ENCODE data around the gene ZNF678.
"Not testable (repeated sequence)": the region's sequence is repeated elsewhere in the genome, so short reads cannot be mapped to it uniquely, and the experiment has no call there.

ZNF678 gene

DNA sequence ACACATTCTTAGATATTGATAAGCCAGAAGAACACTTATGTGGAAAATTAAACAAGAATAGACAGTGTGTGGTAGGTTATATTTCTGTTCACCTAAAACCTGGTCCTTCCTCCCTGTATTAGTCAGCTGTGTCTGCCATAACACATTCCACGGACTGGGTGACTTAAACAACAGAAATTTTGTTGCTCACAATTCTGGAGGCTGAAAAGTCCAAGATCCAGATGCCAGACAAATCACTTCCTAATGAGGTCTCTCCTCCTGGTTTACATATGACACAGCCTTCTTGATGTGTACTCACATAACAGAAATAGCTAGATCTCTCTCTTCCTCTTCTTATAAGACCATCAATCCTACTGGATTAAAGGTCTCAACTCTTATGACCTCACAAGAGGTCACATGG lies 146.1 kb downstream of the ZNF678 start:
- H3K4me1 ChIP-seq (ENCODE audit: control insufficient read depth, insufficient read depth, low read length) = no peaks in the 10 kb centered on the region
- DNase-seq (ENCODE audit: low read depth, low spot score) = no peak
- no peaks in the 10 kb centered on the region for H3K27me3 ChIP-seq (ENCODE audit: control insufficient read depth, insufficient read depth, low read length)
- no peak overlapping the region for H3K27ac ChIP-seq (ENCODE audit: low read length)
- WGBS (ENCODE audit: insufficient coverage, insufficient read length) = no CpG with 5 or more reads among the region's 1 CpG
- H3K4me3 ChIP-seq (ENCODE audit: low read length) = no peak overlapping the region
- H3K9me3 ChIP-seq (ENCODE audit: control insufficient read depth, insufficient read depth, low read length) = peaks cover 3% of the 10 kb centered on the region
- H3K36me3 ChIP-seq (ENCODE audit: control insufficient read depth, insufficient read depth, low read length) = no peaks in the 10 kb centered on the region

DNA sequence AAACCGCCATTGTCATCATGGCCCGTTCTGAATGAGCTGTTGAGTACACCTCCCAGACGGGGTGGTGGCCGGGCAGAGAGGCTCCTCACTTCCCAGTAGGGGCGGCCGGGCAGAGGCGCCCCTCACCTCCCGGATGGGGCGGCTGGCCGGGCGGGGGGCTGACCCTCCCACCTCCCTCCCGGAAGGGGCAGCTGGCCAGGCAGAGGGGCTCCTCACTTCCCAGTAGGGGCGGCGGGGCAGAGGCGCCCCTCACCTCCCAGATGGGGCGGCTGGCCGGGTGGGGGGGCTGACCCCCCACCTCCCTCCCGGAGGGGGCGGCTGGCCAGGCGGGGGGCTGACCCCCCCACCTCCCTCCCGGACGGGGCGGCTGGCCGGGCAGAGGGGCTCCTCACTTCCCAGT lies 147.1 kb downstream of the ZNF678 start:
- H3K4me1 ChIP-seq (ENCODE audit: control insufficient read depth, insufficient read depth, low read length); DNase-seq (ENCODE audit: low read depth, low spot score); H3K27ac ChIP-seq (ENCODE audit: low read length); H3K27me3 ChIP-seq (ENCODE audit: control insufficient read depth, insufficient read depth, low read length); H3K36me3 ChIP-seq (ENCODE audit: control insufficient read depth, insufficient read depth, low read length); H3K4me3 ChIP-seq (ENCODE audit: low read length); H3K9me3 ChIP-seq (ENCODE audit: control insufficient read depth, insufficient read depth, low read length): not testable (repeated sequence)
- no CpG with 5 or more reads among the region's 24 CpGs for WGBS (ENCODE audit: insufficient coverage, insufficient read length)

DNA sequence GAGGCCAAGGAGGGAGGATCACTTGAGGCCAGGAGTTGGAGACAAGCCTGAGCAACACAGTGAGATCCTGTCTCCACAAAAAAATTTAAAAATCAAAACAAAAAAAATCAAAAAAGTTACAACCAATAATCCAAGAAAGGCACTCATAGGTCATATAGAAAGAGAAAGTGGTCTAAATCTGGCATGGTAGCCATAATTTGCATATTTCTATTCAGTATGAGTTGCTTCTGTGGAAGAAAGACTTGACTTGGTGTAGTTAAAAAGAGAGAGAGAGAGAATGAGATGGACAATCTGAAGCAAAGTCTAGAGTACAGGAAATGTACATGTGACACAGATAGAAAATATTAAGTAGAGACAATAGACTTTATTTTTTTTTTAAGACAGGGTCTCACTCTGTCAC lies 149.3 kb downstream of the ZNF678 start:
- no peak for DNase-seq (ENCODE audit: low read depth, low spot score)
- Histone ChIP-seq H3K27ac (ENCODE audit: low read length) (no peak overlapping the region), H3K4me3 (ENCODE audit: low read length) (no peak overlapping the region), H3K27me3 (ENCODE audit: control insufficient read depth, insufficient read depth, low read length) (no peaks in the 10 kb centered on the region), H3K36me3 (ENCODE audit: control insufficient read depth, insufficient read depth, low read length) (no peaks in the 10 kb centered on the region), H3K4me1 (ENCODE audit: control insufficient read depth, insufficient read depth, low read length) (no peaks in the 10 kb centered on the region), H3K9me3 (ENCODE audit: control insufficient read depth, insufficient read depth, low read length) (peaks cover 3% of the 10 kb centered on the region)

DNA sequence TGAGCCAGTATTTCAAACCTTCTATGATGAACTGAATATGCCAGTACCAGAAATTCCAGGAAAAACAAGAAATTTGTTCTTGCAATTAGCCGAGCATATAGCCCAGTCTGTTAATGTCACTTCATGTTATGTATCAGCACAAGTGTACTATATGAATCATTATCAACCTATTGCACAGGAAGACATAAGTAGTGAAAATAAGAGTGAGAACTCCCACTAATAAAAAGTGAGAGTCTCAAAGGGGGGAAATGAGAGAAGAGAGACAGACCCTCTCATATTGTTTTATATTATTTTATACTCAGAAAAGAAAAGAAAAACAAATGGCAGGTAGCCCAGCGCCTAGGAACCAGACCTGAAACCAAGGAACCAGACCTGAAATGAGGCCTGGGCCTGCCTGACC lies 155.6 kb downstream of the ZNF678 start:
- no CpG with 5 or more reads among the region's 2 CpGs for WGBS (ENCODE audit: insufficient coverage, insufficient read length)
- no peak overlapping the region for H3K27ac ChIP-seq (ENCODE audit: low read length)
- no peaks in the 10 kb centered on the region for H3K36me3 ChIP-seq (ENCODE audit: control insufficient read depth, insufficient read depth, low read length)
- no peak overlapping the region for H3K4me3 ChIP-seq (ENCODE audit: low read length)
- no peak for DNase-seq (ENCODE audit: low read depth, low spot score)
- peaks cover 3% of the 10 kb centered on the region for H3K9me3 ChIP-seq (ENCODE audit: control insufficient read depth, insufficient read depth, low read length)
- H3K4me1 ChIP-seq (ENCODE audit: control insufficient read depth, insufficient read depth, low read length) = no peaks in the 10 kb centered on the region
- H3K27me3 ChIP-seq (ENCODE audit: control insufficient read depth, insufficient read depth, low read length) = no peaks in the 10 kb centered on the region

DNA sequence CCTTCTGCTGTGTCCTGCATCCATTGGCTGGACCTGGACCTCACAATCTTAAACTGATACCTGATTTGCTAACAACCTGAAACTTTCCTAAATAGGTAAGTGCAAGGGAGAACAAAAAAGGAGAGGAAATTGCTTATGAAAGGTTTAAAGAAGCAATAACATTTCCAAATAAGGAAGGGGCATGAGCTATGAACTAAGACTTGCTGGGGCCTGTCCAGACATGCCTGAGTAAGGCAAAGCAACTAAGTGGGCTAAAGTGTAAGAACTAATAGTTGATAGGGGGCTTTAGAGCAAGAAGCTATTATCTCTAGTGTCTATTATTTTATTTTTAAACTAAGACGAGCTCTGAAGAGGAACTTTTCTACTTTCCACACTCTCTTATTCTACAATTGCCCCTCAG lies 160.1 kb downstream of the ZNF678 start:
- Histone ChIP-seq H3K4me3 (ENCODE audit: low read length) (no peak overlapping the region), H3K4me1 (ENCODE audit: control insufficient read depth, insufficient read depth, low read length) (no peaks in the 10 kb centered on the region), H3K9me3 (ENCODE audit: control insufficient read depth, insufficient read depth, low read length) (peaks cover 2% of the 10 kb centered on the region), H3K27ac (ENCODE audit: low read length) (no peak overlapping the region), H3K27me3 (ENCODE audit: control insufficient read depth, insufficient read depth, low read length) (no peaks in the 10 kb centered on the region), H3K36me3 (ENCODE audit: control insufficient read depth, insufficient read depth, low read length) (no peaks in the 10 kb centered on the region)
- no CpG with 5 or more reads among the region's 1 CpG for WGBS (ENCODE audit: insufficient coverage, insufficient read length)
- no peak for DNase-seq (ENCODE audit: low read depth, low spot score)

DNA sequence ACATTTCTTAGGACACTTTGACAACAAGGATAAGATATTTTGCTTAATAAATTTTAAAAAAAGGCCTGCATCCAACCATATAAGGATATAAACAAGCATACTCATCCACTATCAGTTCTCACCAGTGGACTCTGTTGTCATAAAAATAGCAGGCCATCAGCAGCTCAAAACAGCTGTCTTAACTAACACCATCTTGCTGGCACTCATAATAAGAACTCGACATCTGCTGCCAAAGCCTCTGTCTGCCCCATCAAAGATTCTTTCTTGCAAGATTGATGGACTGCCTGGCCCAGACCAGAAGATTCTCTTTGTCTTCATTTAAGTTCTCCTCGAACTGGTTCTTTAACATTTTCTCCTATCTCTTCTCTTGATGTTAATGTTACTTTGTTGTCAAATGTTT lies 161.7 kb downstream of the ZNF678 start:
- H3K36me3 ChIP-seq (ENCODE audit: control insufficient read depth, insufficient read depth, low read length) = no peaks in the 10 kb centered on the region
- no peak for DNase-seq (ENCODE audit: low read depth, low spot score)
- no peak overlapping the region for H3K4me3 ChIP-seq (ENCODE audit: low read length)
- H3K9me3 ChIP-seq (ENCODE audit: control insufficient read depth, insufficient read depth, low read length) = no peaks in the 10 kb centered on the region; the same call in 1 of the 2 replicates
- H3K27me3 ChIP-seq (ENCODE audit: control insufficient read depth, insufficient read depth, low read length) = no peaks in the 10 kb centered on the region
- peaks cover 9% of the 10 kb centered on the region for H3K4me1 ChIP-seq (ENCODE audit: control insufficient read depth, insufficient read depth, low read length)
- no CpG with 5 or more reads among the region's 2 CpGs for WGBS (ENCODE audit: insufficient coverage, insufficient read length)
- no peak overlapping the region for H3K27ac ChIP-seq (ENCODE audit: low read length)

DNA sequence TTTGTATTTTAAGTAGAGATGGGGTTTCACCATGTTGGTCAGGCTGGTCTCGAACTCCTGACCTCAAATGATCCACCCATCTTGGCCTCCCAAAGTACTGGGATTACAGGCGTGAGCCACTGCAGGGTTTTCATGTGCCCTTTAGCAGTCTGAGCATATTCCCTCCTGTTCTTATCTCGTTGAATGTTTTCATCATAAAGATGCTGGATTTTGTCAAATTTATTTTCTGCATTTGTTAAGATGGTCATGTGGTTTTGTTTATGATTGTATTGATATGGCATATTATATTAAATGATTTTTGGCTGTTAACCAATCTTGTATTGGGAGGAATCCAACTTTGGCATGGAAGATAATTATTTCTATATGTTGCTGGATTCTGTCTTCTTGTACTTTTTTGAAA lies 163.0 kb downstream of the ZNF678 start:
- Histone ChIP-seq H3K27me3 (ENCODE audit: control insufficient read depth, insufficient read depth, low read length) (no peaks in the 10 kb centered on the region), H3K36me3 (ENCODE audit: control insufficient read depth, insufficient read depth, low read length) (no peaks in the 10 kb centered on the region; the same call in 1 of the 2 replicates), H3K4me1 (ENCODE audit: control insufficient read depth, insufficient read depth, low read length) (peaks cover 14% of the 10 kb centered on the region), H3K9me3 (ENCODE audit: control insufficient read depth, insufficient read depth, low read length) (no peaks in the 10 kb centered on the region), H3K4me3 (ENCODE audit: low read length) (no peak overlapping the region), H3K27ac (ENCODE audit: low read length) (no peak overlapping the region)
- DNase-seq (ENCODE audit: low read depth, low spot score) = no peak
- WGBS (ENCODE audit: insufficient coverage, insufficient read length) = no CpG with 5 or more reads among the region's 3 CpGs
